D721Med (cell line): ENCODE results near the gene ALKBH6.

Experiments
- DNase-seq: peaks from one replicate; pipeline ENCODE4 v3.0.0; 2011; ENCODE audit warnings: low spot score; ENCODE audit not compliant: insufficient read length
- FAIRE-seq: peaks from 2 replicates; lab custom pipeline; 2011; peaks lifted over from hg19 to GRCh38; lab: Jason Lieb, UNC
- CTCF ChIP-seq: IDR thresholded peaks from 2 replicates; pipeline ENCODE4 v1.5.1; 2012; ENCODE audit warnings: mild to moderate bottlenecking, control low read depth; ENCODE audit not compliant: insufficient read depth; ENCODE audit errors: missing control alignments

ALKBH6 gene

GRCh38 chr19:36003284-36003683 lies 10.7 kb downstream of the ALKBH6 start:
- FAIRE-seq (no peak), DNase-seq (no peak)
- no peak for TF ChIP-seq CTCF

- DNase-seq (no peak), FAIRE-seq (no peak)
- TF ChIP-seq CTCF = no peak
Measured at GRCh38 chr19:36001605-36002004, 12.4 kb downstream of the ALKBH6 start.

- DNase-seq (no peak), FAIRE-seq (no peak)
- TF ChIP-seq CTCF = no peak
Measured at GRCh38 chr19:35996777-35997176, 17.2 kb downstream of the ALKBH6 start.

GRCh38 chr19:35995048-35995993 lies 18.7 kb downstream of the ALKBH6 start, which contains the start of gene SDHAF1:
Gene SDHAF1 (plus strand): TSS chr19:35995188. CDS start chr19:35995275, 87 bp downstream.
- DNase-seq (peak; percentile 98), FAIRE-seq (no peak)
- TF ChIP-seq CTCF = no peak

GRCh38 chr19:35993923-35994598 lies 20.0 kb downstream of the ALKBH6 start:
- FAIRE-seq = no peak
- DNase-seq = no peak

GRCh38 chr19:35992907-35993765 lies 20.9 kb downstream of the ALKBH6 start:
- FAIRE-seq (no peak), DNase-seq (no peak)
- TF ChIP-seq CTCF = no peak

More at GRCh38 chr19:35993923-35994598, 20.0 kb downstream of the ALKBH6 start:
- TF ChIP-seq CTCF = no peak
